HepG2 (cell line): ENCODE results near the gene UBE3A. TPM values are rescaled to one million over a fixed set of nuclear protein-coding genes. Genes with fewer than 3 reads are reported as not detected.

Experiments used
- ATAC-seq: fragments of 200-7000 bp; cut with Tn5 transposase; 3 replicates; pipeline ENCODE4 v1.9.1; 2020; ENCODE audit warnings: mild to moderate bottlenecking, moderate library complexity
- BruUV-seq: library from RNA; stranded (reverse); fragments of 400-500 nt; replicated peaks from 2 replicates; lab custom pipeline; 2021; lab: Mats Ljungman, UMichigan
- CTCF ChIA-PET: fragments of 300-600 bp; formaldehyde crosslinking; extraction: SDS; loops from one replicate; lab custom pipeline; 2021; ENCODE audit warnings: low total read pairs, inconsistent platforms, low intra/inter-chr PET ratio; lab: Yijun Ruan, JAX
- POLR2A ChIA-PET: fragments of 350-600 bp; sonication (Branson Sonifier 250); formaldehyde crosslinking; loops from one replicate; lab custom pipeline; 2020; ENCODE audit warnings: antibody characterized with exemption, inconsistent platforms; lab: Yijun Ruan, JAX
- DNase-seq: peaks from one replicate; pipeline ENCODE4 v3.0.0-alpha.2; 2015; ENCODE audit warnings: low spot score
- FAIRE-seq: peaks from 3 replicates; lab custom pipeline; 2011; peaks lifted over from hg19 to GRCh38; lab: Jason Lieb, UNC
- H2AFZ ChIP-seq: one replicate; pipeline ENCODE4 v1.6.1; 2011; ENCODE audit warnings: low read length, inconsistent platforms
- H3K27ac ChIP-seq: fragments of 300-600 bp; 3 replicates; pipeline ENCODE4 v1.8.0; 2011; ENCODE audit warnings: mixed run types, mild to moderate bottlenecking, mixed read lengths, low read length, inconsistent platforms; ENCODE audit not compliant: insufficient read depth; ENCODE audit errors: extremely low read length
- H3K27me3 ChIP-seq, 2 experiments: fragments of 200-600 bp in 1 of 2; 2 replicates in 1 of 2; 3 replicates in 1 of 2; pipeline versions ENCODE4 v1.6.0 to v1.8.0; 2011; ENCODE audit warnings: low read length in 2 of 2, mild to moderate bottlenecking in 2 of 2, moderate library complexity in 2 of 2, inconsistent platforms in 1 of 2; ENCODE audit not compliant: insufficient read depth in 2 of 2, control insufficient read depth in 1 of 2
- H3K36me3 ChIP-seq, 2 experiments: fragments of 200-600 bp in 1 of 2; replicated peaks in 1 of 2; 2 replicates in 1 of 2; 3 replicates in 1 of 2; pipeline versions ENCODE4 v1.5.1 to v1.8.0; 2011; ENCODE audit warnings: low read length in 2 of 2, inconsistent platforms in 1 of 2; ENCODE audit not compliant: insufficient read depth in 2 of 2, control insufficient read depth in 1 of 2
- H3K4me1 ChIP-seq: 2 replicates; pipeline ENCODE4 v1.5.1; 2012; ENCODE audit warnings: low read length, inconsistent platforms; ENCODE audit not compliant: insufficient read depth
- H3K4me2 ChIP-seq: 2 replicates; pipeline ENCODE4 v1.6.0; 2011; ENCODE audit warnings: low read depth, low read length, inconsistent platforms
- H3K4me3 ChIP-seq, 3 experiments: fragments of 200-600 bp in 1 of 3; sonication (generic), shearing (Covaris generic) in 1 of 3; replicated peaks in 1 of 3; 2 replicates each; pipeline ENCODE4 v1.5.1; 2011 to 2016; ENCODE audit warnings: low read length in 3 of 3, inconsistent platforms in 2 of 3, low read depth in 2 of 3, mild to moderate bottlenecking in 2 of 3, control low read depth in 1 of 3, mixed read lengths in 1 of 3; ENCODE audit not compliant: insufficient read depth in 1 of 3
- H3K79me2 ChIP-seq: one replicate; pipeline ENCODE4 v1.6.1; 2011; ENCODE audit warnings: low read length, inconsistent platforms; ENCODE audit not compliant: insufficient read depth
- H3K9ac ChIP-seq: 2 replicates; pipeline ENCODE4 v1.6.0; 2011; ENCODE audit warnings: mild to moderate bottlenecking, low read depth, low read length, inconsistent platforms; ENCODE audit not compliant: insufficient read depth
- H3K9me3 ChIP-seq: 2 replicates; pipeline ENCODE4 v1.5.1; 2012; ENCODE audit warnings: mild to moderate bottlenecking, low read length
- H4K20me1 ChIP-seq: 2 replicates; pipeline ENCODE4 v1.6.0; 2011; ENCODE audit warnings: inconsistent platforms, mild to moderate bottlenecking, low read length, moderate library complexity; ENCODE audit not compliant: insufficient read depth
- GZF1 ChIP-seq: sonication (generic); formaldehyde crosslinking; IDR thresholded peaks from 2 replicates; pipeline ENCODE4 v1.5.1; 2020; ENCODE audit warnings: mild to moderate bottlenecking, missing genetic modification reagents
- HNRNPH1 ChIP-seq: fragments of 200-400 bp; formaldehyde crosslinking; optimal IDR thresholded peaks from 2 replicates; pipeline ENCODE3; 2017; ENCODE audit warnings: mild to moderate bottlenecking, low read depth, low read length
- MIER3 ChIP-seq: IDR thresholded peaks from 2 replicates; pipeline ENCODE4 v1.6.1; 2016; ENCODE audit warnings: missing compliant biosample characterization, borderline replicate concordance
- ZFX ChIP-seq: sonication (generic); formaldehyde crosslinking; IDR thresholded peaks from 2 replicates; pipeline ENCODE4 v1.4.0; 2020; ENCODE audit warnings: mild to moderate bottlenecking, low read depth, missing genetic modification reagents, moderate library complexity
- ZMYM3 ChIP-seq: sonication (generic); formaldehyde crosslinking; IDR thresholded peaks from 2 replicates; pipeline ENCODE4 v1.5.1; 2020; ENCODE audit warnings: mild to moderate bottlenecking, missing genetic modification reagents
- ZNF230 ChIP-seq: sonication (generic); formaldehyde crosslinking; IDR thresholded peaks from 2 replicates; pipeline ENCODE4 v1.4.0; 2020; ENCODE audit warnings: mild to moderate bottlenecking, missing genetic modification reagents
- ZNF274 ChIP-seq: sonication (generic); formaldehyde crosslinking; IDR thresholded peaks from 2 replicates; pipeline ENCODE4 v1.5.1; 2020; ENCODE audit warnings: mild to moderate bottlenecking, missing genetic modification reagents
- ZNF549 ChIP-seq: sonication (generic); formaldehyde crosslinking; IDR thresholded peaks from 2 replicates; pipeline ENCODE4 v1.5.0; 2020; ENCODE audit warnings: missing genetic modification reagents
- ZNF562 ChIP-seq: sonication (generic); formaldehyde crosslinking; IDR thresholded peaks from 2 replicates; pipeline ENCODE4 v1.8.0; 2022; ENCODE audit warnings: missing genetic modification reagents, borderline replicate concordance
- ZNF605 ChIP-seq: sonication (generic); formaldehyde crosslinking; IDR thresholded peaks from 2 replicates; pipeline ENCODE4 v1.8.0; 2022; ENCODE audit warnings: mild to moderate bottlenecking, missing genetic modification reagents
- ZNF724P ChIP-seq: sonication (generic); formaldehyde crosslinking; IDR thresholded peaks from 2 replicates; pipeline ENCODE4 v1.8.0; 2022; ENCODE audit warnings: missing genetic modification reagents, borderline replicate concordance
- WGBS: methylation state at CpG from one replicate; pipeline ENCODE4 v1.1.6; 2017; ENCODE audit warnings: low lambda C conversion rate; 5-methylcytosine and 5-hydroxymethylcytosine counted together
- in situ Hi-C: cut with HindIII; loops from 2 replicates; pipeline ENCODE4 v1.10.0; 2017; ENCODE audit warnings: low pct_unique_long_range_greater_than_20kb; ENCODE audit not compliant: extremely low pct_ligation_motif_present
- intact Hi-C: fragments of 100-400 bp; cut with micrococcal nuclease; formaldehyde crosslinking; loops from one replicate; pipeline ENCODE4 v1.10.0; 2022; ENCODE audit not compliant: unreplicated experiment
- polyA plus RNA-seq, 8 experiments: library from polyadenylated mRNA; depleted of rRNA in 3 of 8; stranded (reverse) in 7 of 8; unstranded in 1 of 8; fragments of >200 nt; fragmentation: Illumina TruSeq in 4 of 8; extraction: Trizol in 4 of 8; gene quantifications; 2 replicates each; pipeline versions ENCODE4 v1.2.1 to v1.2.3, GENCODE V29; 2011 to 2016; ENCODE audit warnings: low read depth in 4 of 8, missing spikeins in 1 of 8, mixed read lengths in 1 of 8; ENCODE audit not compliant: insufficient read depth in 1 of 8
- total RNA-seq, 5 experiments: library from RNA; depleted of rRNA; stranded (reverse); fragments of >200 nt; fragmentation: Illumina TruSeq; extraction: Trizol; gene quantifications; 2 replicates each; pipeline ENCODE4 v1.2.3, GENCODE V29; 2016; ENCODE audit warnings: low read depth in 1 of 5
- TF ChIP-seq, protein P1 (sequence below), 2 experiments: IDR thresholded peaks; 2 replicates each; pipeline ENCODE4 v1.6.1; 2011 to 2012; ENCODE audit warnings: low read length in 2 of 2, borderline replicate concordance in 1 of 2, low read depth in 1 of 2, mild to moderate bottlenecking in 1 of 2, moderate library complexity in 1 of 2

UBE3A gene
- total and polyA plus RNA-seq, 2 of the 13 experiments (the other 11 are each of a cell fraction or from before 2014, with no cell fraction given): 17.3 to 80.5 TPM

DNA sequence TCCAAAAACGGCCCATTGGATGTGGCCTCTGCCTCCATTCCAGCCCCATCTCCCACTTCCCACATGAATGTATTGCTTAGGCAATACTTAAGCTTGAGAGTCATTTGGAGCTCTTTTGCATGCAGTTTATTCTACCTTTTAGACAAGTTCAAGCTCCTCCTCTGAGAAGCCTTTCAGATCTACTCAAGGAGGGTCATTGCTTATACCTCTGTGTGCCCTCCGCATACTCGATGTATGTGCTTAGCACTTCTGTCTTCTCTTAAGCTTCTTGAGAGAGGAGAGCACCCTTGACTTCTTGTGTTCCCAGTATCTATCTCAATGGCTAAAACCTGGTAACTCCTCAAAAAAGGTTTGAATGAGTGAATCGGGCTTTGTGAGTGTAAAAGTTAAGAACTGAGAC lies 6.6 kb upstream of the UBE3A start:
- Histone ChIP-seq H3K36me3 (no peaks in the 10 kb centered on the region), H2AFZ (no peak overlapping the region), H3K4me1 (no peaks in the 10 kb centered on the region), H3K27me3 (no peaks in the 10 kb centered on the region), H3K9me3 (peaks cover 4% of the 10 kb centered on the region; the same call in 1 of the 2 replicates), H3K9ac (no peak overlapping the region), H3K79me2 (no peaks in the 10 kb centered on the region), H3K27ac (no peak overlapping the region), H4K20me1 (no peaks in the 10 kb centered on the region), H3K4me3 (no peak overlapping the region), H3K4me2 (no peak overlapping the region)
- ChIA-PET POLR2A (no interaction called here), CTCF (no interaction called here)
- TF ChIP-seq ZNF274 (CRISPR knock-in tag): no peak
- TF ChIP-seq ZNF549 (CRISPR knock-in tag): no peak
- TF ChIP-seq ZFX (CRISPR knock-in tag): no peak
- no peak for TF ChIP-seq ZNF562 (CRISPR knock-in tag)
- no peak for TF ChIP-seq ZNF605 (CRISPR knock-in tag)
- TF ChIP-seq ZNF230 (CRISPR knock-in tag): no peak
- TF ChIP-seq ZMYM3: no peak
- no peak for TF ChIP-seq GZF1 (CRISPR knock-in tag)
- no peak for TF ChIP-seq HNRNPH1
- no peak for TF ChIP-seq MIER3 (CRISPR knock-in tag)
- no peak for TF ChIP-seq ZNF724P (CRISPR knock-in tag)
- TF ChIP-seq, protein P1, sequence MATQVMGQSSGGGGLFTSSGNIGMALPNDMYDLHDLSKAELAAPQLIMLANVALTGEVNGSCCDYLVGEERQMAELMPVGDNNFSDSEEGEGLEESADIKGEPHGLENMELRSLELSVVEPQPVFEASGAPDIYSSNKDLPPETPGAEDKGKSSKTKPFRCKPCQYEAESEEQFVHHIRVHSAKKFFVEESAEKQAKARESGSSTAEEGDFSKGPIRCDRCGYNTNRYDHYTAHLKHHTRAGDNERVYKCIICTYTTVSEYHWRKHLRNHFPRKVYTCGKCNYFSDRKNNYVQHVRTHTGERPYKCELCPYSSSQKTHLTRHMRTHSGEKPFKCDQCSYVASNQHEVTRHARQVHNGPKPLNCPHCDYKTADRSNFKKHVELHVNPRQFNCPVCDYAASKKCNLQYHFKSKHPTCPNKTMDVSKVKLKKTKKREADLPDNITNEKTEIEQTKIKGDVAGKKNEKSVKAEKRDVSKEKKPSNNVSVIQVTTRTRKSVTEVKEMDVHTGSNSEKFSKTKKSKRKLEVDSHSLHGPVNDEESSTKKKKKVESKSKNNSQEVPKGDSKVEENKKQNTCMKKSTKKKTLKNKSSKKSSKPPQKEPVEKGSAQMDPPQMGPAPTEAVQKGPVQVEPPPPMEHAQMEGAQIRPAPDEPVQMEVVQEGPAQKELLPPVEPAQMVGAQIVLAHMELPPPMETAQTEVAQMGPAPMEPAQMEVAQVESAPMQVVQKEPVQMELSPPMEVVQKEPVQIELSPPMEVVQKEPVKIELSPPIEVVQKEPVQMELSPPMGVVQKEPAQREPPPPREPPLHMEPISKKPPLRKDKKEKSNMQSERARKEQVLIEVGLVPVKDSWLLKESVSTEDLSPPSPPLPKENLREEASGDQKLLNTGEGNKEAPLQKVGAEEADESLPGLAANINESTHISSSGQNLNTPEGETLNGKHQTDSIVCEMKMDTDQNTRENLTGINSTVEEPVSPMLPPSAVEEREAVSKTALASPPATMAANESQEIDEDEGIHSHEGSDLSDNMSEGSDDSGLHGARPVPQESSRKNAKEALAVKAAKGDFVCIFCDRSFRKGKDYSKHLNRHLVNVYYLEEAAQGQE (IDR thresholded peaks at IDR 0.05; ENCODE audit: borderline replicate concordance in 1 of 2, low read depth in 1 of 2, low read length in 2 of 2): no peak
- BruUV-seq: no TSS peak
- 50% methylated on average over 4 of the region's 4 CpGs for WGBS
- ATAC-seq: no peak
- in situ Hi-C loops (no loop called here), intact Hi-C loops (no loop called here)
- no peak for DNase-seq
- no peak for FAIRE-seq
